HG03066 (cell line): Measurements from ENCODE around the gene ZNF3.

Experiments
- ATAC-seq: cut with Tn5 transposase; IDR thresholded peaks from one replicate; pipeline ENCODE4 v1.9.1; 2021; ENCODE audit warnings: low read depth; ENCODE audit not compliant: unreplicated experiment

ZNF3 gene

GRCh38 chr7:100111156-100111555 is 29.6 kb upstream of the ZNF3 start:
- ATAC-seq, result no peak

- ATAC-seq, result no peak
Observed at GRCh38 chr7:100109521-100110163, 28.1 kb upstream of the ZNF3 start.

DNA sequence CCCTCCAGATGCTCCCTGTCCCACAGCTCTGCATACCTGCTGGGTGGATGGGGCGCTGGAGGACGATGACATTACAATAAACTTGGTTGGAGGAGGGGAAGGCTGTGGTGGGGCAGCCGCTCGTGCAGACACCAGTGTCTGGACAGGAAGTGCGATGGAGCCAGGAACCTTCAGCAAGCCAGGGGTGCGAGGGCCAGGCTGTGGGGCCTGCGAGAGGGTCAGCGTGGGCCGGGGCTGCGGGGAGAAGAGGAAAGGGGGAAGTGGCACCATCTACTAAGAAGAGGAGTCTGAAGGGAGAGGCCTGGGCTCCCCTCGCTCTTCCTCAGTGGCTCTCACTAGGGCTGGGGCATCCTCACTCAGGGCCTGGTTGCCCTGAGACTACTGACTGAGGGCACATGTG is 26.4 kb upstream of the ZNF3 start:
- ATAC-seq, result no peak

DNA sequence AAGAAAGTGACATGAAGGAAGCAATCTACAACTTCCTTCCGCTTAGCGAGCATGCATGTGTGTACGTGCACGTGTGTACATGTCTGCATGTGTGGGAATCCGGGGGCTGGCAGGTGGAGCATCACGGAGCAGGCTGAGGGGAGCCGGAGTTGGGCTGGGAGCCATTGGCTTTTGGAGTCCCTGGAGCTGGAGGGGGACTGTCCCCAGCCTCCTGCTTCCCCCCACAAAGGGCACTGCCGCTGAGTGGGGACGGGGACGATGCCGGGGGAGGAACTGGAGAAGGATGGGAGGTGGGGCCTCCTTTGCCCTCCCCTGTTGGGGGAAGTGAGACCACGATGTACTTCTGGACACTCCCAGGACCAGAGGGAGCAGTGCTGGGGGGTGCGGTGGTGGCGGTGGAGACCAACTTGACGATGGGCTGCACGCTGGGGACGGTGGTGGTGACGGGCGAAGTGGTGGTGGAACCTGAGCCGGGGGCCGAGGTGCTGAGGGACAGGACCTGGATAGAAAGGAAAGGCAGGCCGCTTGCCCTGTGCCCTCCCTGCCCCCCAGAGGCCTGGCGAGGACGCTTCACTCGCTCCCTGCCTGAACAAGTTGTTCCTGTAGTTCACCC is 25.7 kb upstream of the ZNF3 start:
- ATAC-seq, result no peak

DNA sequence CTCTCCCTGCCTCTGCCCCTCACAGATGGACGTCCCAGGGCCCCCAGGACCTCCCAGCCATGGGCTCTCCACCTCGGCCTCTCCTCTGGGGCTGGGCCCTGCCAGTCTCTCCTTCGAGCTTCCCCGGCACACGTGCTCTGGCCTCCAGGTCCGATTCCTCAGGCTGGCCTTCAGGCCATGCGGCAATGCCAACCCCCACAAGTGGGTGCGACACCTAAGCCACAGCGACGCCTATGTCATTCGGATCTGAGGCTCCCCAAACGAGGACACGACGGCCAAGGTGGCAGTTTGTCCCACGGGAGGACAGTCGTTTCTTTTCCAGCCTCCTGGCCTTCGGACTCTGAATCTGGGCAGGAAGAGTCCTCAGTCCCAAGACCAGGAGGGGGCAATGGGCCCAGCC is 25.1 kb upstream of the ZNF3 start:
- ATAC-seq, result no peak

- no peak for ATAC-seq
Observed at GRCh38 chr7:100105534-100105933, 24.0 kb upstream of the ZNF3 start.

GRCh38 chr7:100102950-100103840 is 21.7 kb upstream of the ZNF3 start:
- no peak for ATAC-seq

DNA sequence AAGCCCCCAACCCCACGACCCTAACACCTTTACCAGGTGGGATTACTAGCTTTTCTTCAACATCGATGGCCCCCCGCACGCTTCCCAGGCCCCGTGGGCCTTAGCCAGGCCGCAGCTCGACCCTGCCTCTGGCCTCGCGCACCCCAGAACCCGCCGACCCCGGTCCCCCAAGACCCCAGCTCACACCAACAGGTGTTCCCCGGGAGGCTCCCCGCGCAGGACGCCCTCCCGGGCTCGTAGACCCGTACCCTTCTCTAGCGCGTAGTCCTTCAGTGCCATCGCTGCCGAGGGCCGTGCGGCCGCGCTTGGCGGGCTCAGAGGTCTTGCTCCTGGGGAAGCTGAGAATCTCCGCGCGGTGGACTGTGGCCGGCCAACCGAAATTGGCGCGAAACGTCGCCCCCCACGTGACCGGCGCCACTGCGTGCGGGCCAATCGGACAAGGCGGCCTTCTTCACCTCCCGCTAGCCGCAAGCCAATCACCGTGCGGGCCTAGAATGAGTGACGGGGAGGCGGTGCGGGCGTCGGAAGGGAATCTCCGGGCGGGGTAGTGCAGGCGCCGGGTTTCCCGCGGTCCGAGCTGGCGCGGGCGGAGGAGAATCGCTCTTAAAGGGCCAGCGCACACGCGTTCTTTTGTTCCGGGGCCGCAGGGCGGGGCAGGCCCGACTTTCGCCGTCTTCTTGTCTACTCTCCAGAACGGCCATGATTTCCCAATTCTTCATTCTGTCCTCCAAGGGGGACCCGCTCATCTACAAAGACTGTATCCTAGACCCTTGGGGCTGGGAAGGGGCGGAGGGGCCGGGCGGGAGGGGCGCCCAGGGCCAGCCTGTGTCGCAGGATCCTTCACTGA is 19.7 kb upstream of the ZNF3 start, which contains the start of the genes AP4M1 and MCM7:
TSS of gene AP4M1 (plus strand) at position 628 of the 847 bp plus-strand sequence. CDS start at position 700, 72 bp downstream.
TSS of gene MCM7 (minus strand) at position 382 of the 847 bp plus-strand sequence. CDS start at position 279, 103 bp downstream.
- peak; percentile 84 for ATAC-seq

DNA sequence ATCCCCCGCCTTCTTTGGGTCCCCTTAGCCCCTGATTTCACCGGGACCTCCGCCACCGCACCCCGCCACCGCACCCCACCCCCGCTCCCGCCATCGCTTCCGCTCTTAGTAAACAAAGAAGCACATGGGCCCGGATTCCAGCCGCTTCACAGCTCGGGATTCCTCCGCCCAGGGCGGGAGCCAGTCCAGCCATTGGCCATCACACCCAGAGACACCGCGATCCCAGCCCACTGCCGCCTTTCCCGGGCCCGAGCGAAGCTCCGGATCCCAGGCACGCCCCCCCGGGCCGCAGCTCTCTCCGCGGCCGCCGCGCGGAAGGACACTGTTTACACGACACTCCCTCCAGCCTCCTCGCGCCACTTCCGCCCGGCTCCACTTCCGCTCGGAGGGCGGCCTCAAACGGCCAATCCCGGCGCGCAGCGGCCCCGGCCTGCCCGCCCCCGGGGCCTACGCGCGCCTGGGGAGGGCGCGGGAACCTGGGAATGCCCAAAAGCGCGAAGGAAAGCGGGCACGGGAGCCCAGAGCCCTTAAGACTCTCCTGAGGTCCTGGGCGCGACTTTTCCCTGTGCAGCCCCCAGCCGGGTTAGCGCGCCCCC is 19.0 kb upstream of the ZNF3 start:
- peak; percentile 63 for ATAC-seq

DNA sequence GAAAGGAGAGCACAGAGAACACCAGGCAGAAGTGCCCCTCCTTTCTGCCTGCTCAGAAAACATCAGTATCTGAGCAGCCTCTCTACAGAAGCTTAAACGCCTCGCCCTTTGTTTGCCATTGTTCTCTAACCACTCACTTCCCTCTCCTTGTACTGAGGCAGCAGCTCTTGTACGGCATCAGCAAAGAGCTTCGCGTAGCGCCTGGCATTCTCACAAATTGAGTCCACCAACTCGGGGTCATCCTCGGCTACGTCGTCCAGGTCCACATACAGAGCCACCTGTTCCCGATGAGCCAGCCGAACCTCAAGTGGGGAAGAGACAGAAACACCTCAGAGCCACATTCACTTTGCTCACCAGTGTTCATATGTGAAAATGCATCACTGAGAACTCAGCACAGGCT is 17.9 kb upstream of the ZNF3 start:
- no peak for ATAC-seq

GRCh38 chr7:100098913-100099312 is 17.4 kb upstream of the ZNF3 start:
- no peak for ATAC-seq

DNA sequence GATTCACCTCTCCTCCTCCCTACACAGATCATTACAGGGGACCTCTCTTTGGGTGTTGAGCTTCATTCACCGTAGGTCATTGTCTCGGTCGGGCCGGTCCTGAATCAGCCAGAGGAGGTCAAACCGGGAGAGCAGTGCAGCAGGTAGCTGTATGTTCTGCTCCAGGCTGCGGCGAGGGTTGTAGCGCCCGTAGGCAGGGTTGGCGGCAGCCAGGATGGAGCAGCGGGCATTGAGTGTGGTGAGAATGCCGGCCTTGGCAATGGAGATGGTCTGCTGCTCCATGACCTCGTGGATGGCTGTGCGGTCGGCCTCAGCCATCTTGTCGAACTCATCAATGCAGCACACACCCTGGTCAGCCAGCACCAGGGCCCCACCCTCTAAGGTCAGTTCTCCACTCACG is 14.2 kb upstream of the ZNF3 start:
- no peak for ATAC-seq

GRCh38 chr7:100095289-100095688 is 13.8 kb upstream of the ZNF3 start:
- ATAC-seq, result no peak

- ATAC-seq, result no peak
Observed at GRCh38 chr7:100093925-100094486, 12.5 kb upstream of the ZNF3 start.

DNA sequence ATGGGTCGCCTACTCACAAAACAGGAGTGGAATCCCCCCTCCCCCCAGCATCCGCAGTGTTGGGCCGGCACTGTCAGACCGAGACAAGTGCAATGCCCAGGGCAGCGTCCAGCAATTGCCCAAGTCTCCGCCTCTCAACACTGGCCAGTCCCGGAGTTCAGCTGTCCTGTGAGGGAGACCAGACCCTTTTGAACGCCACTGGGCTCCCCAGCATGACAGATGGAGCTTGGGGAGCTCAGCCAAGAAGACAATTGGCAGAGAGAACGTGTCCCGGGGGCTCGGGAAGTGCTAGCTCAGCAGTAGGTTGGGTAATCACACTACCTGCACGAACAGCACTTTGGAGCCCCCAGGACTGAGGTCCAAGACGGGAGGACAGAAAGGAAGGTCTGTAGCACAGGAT is 12.0 kb upstream of the ZNF3 start:
- ATAC-seq, result no peak

GRCh38 chr7:100093054-100093453 is 11.5 kb upstream of the ZNF3 start:
- no peak for ATAC-seq

DNA sequence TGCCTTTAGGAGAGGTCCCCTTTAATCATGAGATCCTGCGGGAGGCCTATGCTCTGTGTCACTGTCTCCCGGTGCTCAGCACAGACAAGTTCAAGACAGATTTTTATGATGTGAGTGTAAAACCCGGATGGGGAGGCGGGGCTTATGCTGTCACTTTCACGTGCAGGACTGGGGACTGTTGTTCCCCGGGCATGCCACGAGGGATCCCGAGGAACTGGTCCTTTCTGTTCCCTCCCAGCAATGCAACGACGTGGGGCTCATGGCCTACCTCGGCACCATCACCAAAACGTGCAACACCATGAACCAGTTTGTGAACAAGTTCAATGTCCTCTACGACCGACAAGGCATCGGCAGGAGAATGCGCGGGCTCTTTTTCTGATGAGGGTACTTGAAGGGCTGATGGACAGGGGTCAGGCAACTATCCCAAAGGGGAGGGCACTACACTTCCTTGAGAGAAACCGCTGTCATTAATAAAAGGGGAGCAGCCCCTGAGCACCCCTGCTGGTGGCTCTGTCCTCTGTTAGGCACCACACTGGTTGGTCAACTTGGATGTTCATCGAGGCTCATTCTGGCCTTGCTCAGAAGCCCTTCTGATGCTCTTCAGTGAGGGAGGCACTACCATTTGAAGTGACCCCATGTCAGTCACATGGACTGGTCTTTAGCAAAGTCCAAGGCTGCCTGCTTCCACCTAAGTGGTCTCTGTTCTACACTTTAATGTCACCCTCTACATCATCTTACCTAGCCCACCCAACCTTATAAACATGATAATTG is 10.1 kb upstream of the ZNF3 start:
- ATAC-seq, result no peak

DNA sequence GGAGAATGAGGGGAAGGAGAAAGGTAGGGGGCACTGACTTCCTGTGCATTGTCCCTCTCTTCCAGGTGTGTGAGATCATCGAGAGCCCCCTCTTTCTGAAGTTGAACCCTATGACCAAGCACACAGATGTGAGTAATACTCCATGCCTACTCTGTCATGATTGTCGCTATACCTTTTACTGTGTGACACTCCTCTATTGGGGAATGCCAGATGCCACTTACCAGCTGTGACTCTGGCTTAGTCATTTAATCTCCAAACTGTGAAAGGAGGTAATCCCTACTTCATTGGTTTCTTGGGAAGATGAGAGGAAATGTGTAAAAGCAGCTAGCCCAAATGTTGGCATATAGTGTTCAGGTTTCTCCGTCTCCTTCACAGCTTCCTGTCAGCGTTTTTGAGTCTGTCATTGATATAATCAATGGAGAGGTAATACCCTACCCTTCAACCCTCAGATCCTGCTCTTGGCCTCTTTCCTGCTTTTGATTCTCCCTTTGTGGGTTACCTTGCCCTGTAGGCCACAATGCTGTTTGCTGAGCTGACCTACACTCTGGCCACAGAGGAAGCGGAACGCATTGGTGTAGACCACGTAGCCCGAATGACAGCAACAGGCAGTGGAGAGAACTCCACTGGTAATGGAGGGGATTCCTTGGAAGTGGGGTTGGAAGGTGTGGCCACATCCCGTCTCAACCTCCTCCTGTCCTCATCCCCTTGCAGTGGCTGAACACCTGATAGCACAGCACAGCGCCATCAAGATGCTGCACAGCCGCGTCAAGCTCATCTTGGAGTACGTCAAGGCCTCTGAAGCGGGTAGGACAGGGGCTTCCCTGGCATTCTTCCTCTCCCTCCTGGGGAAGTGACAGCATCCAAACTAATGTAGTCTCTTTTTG is 9.2 kb upstream of the ZNF3 start:
- ATAC-seq, result no peak
